Immature natural killer cell (primary cell): ENCODE results near the gene CEBPG. TPM values are rescaled to one million over a fixed set of nuclear protein-coding genes. Genes with fewer than 3 reads are reported as not detected.

Source experiments
- DNase-seq, 3 donors: peaks; one replicate each; pipeline ENCODE4 v3.0.0; 2022; ENCODE audit warnings: mixed read lengths in 1 of 3
- H3K27ac Mint-ChIP-seq, 6 donors: one replicate each; pipeline ENCODE4 v1.8.0; 2020; ENCODE audit warnings: mixed read lengths in 6 of 6, mild to moderate bottlenecking in 5 of 6, inconsistent platforms in 4 of 6, moderate library complexity in 3 of 6
- H3K27me3 Mint-ChIP-seq, 3 donors: one replicate each; pipeline ENCODE4 v1.8.0; 2020 to 2021; ENCODE audit warnings: low read depth in 3 of 3, mild to moderate bottlenecking in 3 of 3, mixed read lengths in 3 of 3, moderate library complexity in 3 of 3, inconsistent platforms in 1 of 3
- H3K36me3 Mint-ChIP-seq, 3 donors: one replicate each; pipeline ENCODE4 v1.8.0; 2020; ENCODE audit warnings: mixed read lengths in 3 of 3, inconsistent platforms in 2 of 3, mild to moderate bottlenecking in 2 of 3
- H3K4me1 Mint-ChIP-seq, 2 donors: one replicate each; pipeline ENCODE4 v1.8.0; 2020; ENCODE audit warnings: inconsistent platforms in 2 of 2, mild to moderate bottlenecking in 2 of 2, mixed read lengths in 2 of 2, moderate library complexity in 1 of 2
- H3K4me3 Mint-ChIP-seq, 5 donors: one replicate each; pipeline ENCODE4 v1.8.0; 2020; ENCODE audit warnings: mild to moderate bottlenecking in 5 of 5, mixed read lengths in 5 of 5, inconsistent platforms in 3 of 5, moderate library complexity in 3 of 5
- H3K9me3 Mint-ChIP-seq, 6 donors: one replicate each; pipeline ENCODE4 v1.8.0; 2020; ENCODE audit warnings: mild to moderate bottlenecking in 6 of 6, mixed read lengths in 6 of 6, inconsistent platforms in 4 of 6, moderate library complexity in 3 of 6
- polyA plus RNA-seq, 3 donors: library from polyadenylated mRNA; unstranded; fragments of 300-500 nt; fragmentation: Illumina TruSeq; gene quantifications; one replicate each; pipeline ENCODE4 v1.2.3, GENCODE V29; 2021

CEBPG gene
- polyA plus RNA-seq, 3 donors from 2014 or later = 7.4 to 14.8 (median 12.3) TPM

GRCh38 chr19:33343859-33344572 lies 29.5 kb upstream of the CEBPG start:
- H3K9me3 Mint-ChIP-seq = no peaks in the 10 kb centered on the region
- H3K27ac Mint-ChIP-seq = no peak overlapping the region
- H3K27me3 Mint-ChIP-seq = peaks cover 2 to 9% (median 5%) of the 10 kb centered on the region in 3 donors
- H3K4me1 Mint-ChIP-seq = no peaks in the 10 kb centered on the region
- H3K4me3 Mint-ChIP-seq = no peak overlapping the region
- DNase-seq = no peak
- H3K36me3 Mint-ChIP-seq = no peaks in the 10 kb centered on the region

GRCh38 chr19:33344573-33344925 lies 29.0 kb upstream of the CEBPG start:
- Mint-ChIP-seq H3K27ac (no peak overlapping the region), H3K36me3 (no peaks in the 10 kb centered on the region), H3K4me3 (no peak overlapping the region), H3K27me3 (peaks cover 2 to 9% (median 5%) of the 10 kb centered on the region in 3 donors), H3K4me1 (no peaks in the 10 kb centered on the region), H3K9me3 (no peaks in the 10 kb centered on the region)
- DNase-seq = no peak

- no peak overlapping the region for H3K4me3 Mint-ChIP-seq
- no peaks in the 10 kb centered on the region for H3K9me3 Mint-ChIP-seq
- no peaks in the 10 kb centered on the region for H3K4me1 Mint-ChIP-seq
- H3K36me3 Mint-ChIP-seq = no peaks in the 10 kb centered on the region
- H3K27ac Mint-ChIP-seq = no peak overlapping the region
- H3K27me3 Mint-ChIP-seq = peaks cover 4 to 10% (median 5%) of the 10 kb centered on the region in 3 donors
- DNase-seq = no peak
Observed at GRCh38 chr19:33345163-33345562, 28.3 kb upstream of the CEBPG start.

- no peak overlapping the region for H3K4me3 Mint-ChIP-seq
- no peaks in the 10 kb centered on the region for H3K4me1 Mint-ChIP-seq
- no peaks in the 10 kb centered on the region for H3K36me3 Mint-ChIP-seq
- no peaks in the 10 kb centered on the region for H3K9me3 Mint-ChIP-seq
- H3K27ac Mint-ChIP-seq = no peak overlapping the region
- peaks cover 2 to 11% (median 5%) of the 10 kb centered on the region in 3 donors for H3K27me3 Mint-ChIP-seq
- DNase-seq = no peak
Observed at GRCh38 chr19:33346665-33347064, 26.8 kb upstream of the CEBPG start.

GRCh38 chr19:33347300-33347699 lies 26.2 kb upstream of the CEBPG start:
- Mint-ChIP-seq H3K9me3 (no peaks in the 10 kb centered on the region), H3K27ac (no peak overlapping the region), H3K27me3 (peaks cover 2 to 11% (median 5%) of the 10 kb centered on the region in 3 donors), H3K4me3 (no peak overlapping the region), H3K4me1 (no peaks in the 10 kb centered on the region), H3K36me3 (no peaks in the 10 kb centered on the region)
- no peak for DNase-seq

- peaks cover 2 to 11% (median 5%) of the 10 kb centered on the region in 3 donors for H3K27me3 Mint-ChIP-seq
- no peak overlapping the region for H3K27ac Mint-ChIP-seq
- H3K4me1 Mint-ChIP-seq = no peaks in the 10 kb centered on the region
- no peaks in the 10 kb centered on the region for H3K9me3 Mint-ChIP-seq
- no peak overlapping the region for H3K4me3 Mint-ChIP-seq
- no peaks in the 10 kb centered on the region for H3K36me3 Mint-ChIP-seq
- no peak for DNase-seq
Observed at GRCh38 chr19:33348301-33349010, 25.1 kb upstream of the CEBPG start.

- Mint-ChIP-seq H3K4me1 (no peaks in the 10 kb centered on the region), H3K9me3 (peaks cover 0 to 1% (median 0%) of the 10 kb centered on the region in 6 donors), H3K27ac (no peak overlapping the region), H3K27me3 (peaks cover 2 to 10% (median 3%) of the 10 kb centered on the region in 3 donors), H3K36me3 (no peaks in the 10 kb centered on the region), H3K4me3 (no peak overlapping the region)
- no peak for DNase-seq
Observed at GRCh38 chr19:33349319-33350289, 23.9 kb upstream of the CEBPG start.

- peaks cover 0 to 4% (median 0%) of the 10 kb centered on the region in 6 donors for H3K9me3 Mint-ChIP-seq
- no peaks in the 10 kb centered on the region for H3K36me3 Mint-ChIP-seq
- H3K4me3 Mint-ChIP-seq = no peak overlapping the region
- DNase-seq = no peak
- no peak overlapping the region for H3K27ac Mint-ChIP-seq
- H3K27me3 Mint-ChIP-seq = peaks cover 0 to 6% (median 2%) of the 10 kb centered on the region in 3 donors
- H3K4me1 Mint-ChIP-seq = no peaks in the 10 kb centered on the region
Observed at GRCh38 chr19:33350538-33351309, 22.8 kb upstream of the CEBPG start.

GRCh38 chr19:33355535-33355934 lies 18.0 kb upstream of the CEBPG start:
- Mint-ChIP-seq H3K27ac (no peak overlapping the region), H3K4me3 (no peak overlapping the region), H3K9me3 (peaks cover 0 to 7% (median 1%) of the 10 kb centered on the region in 6 donors), H3K27me3 (peaks cover 2 to 4% (median 3%) of the 10 kb centered on the region in 3 donors), H3K36me3 (no peaks in the 10 kb centered on the region), H3K4me1 (no peaks in the 10 kb centered on the region)
- no peak for DNase-seq

- H3K4me3 Mint-ChIP-seq = no peak overlapping the region
- no peak for DNase-seq
- H3K36me3 Mint-ChIP-seq = no peaks in the 10 kb centered on the region
- H3K4me1 Mint-ChIP-seq = no peaks in the 10 kb centered on the region
- H3K9me3 Mint-ChIP-seq = peaks cover 0 to 7% (median 1%) of the 10 kb centered on the region in 6 donors
- H3K27ac Mint-ChIP-seq = no peak overlapping the region
- H3K27me3 Mint-ChIP-seq = peaks cover 2 to 4% (median 3%) of the 10 kb centered on the region in 3 donors
Observed at GRCh38 chr19:33357556-33357955, 16.0 kb upstream of the CEBPG start.

- H3K27ac Mint-ChIP-seq = no peak overlapping the region
Observed at GRCh38 chr19:33358408-33358807, 15.1 kb upstream of the CEBPG start.

GRCh38 chr19:33359581-33359980 lies 13.9 kb upstream of the CEBPG start:
- no peak overlapping the region for H3K27ac Mint-ChIP-seq

More at GRCh38 chr19:33358408-33358807, 15.1 kb upstream of the CEBPG start:
- no peak for DNase-seq
- Mint-ChIP-seq H3K4me1 (no peaks in the 10 kb centered on the region), H3K36me3 (no peaks in the 10 kb centered on the region), H3K27me3 (peaks cover 2 to 4% (median 3%) of the 10 kb centered on the region in 3 donors), H3K4me3 (no peak overlapping the region), H3K9me3 (peaks cover 0 to 7% (median 1%) of the 10 kb centered on the region in 6 donors)

More at GRCh38 chr19:33359581-33359980, 13.9 kb upstream of the CEBPG start:
- no peak for DNase-seq
- Mint-ChIP-seq H3K27me3 (peaks cover 2 to 4% (median 2%) of the 10 kb centered on the region in 3 donors), H3K36me3 (no peaks in the 10 kb centered on the region), H3K4me1 (no peaks in the 10 kb centered on the region), H3K4me3 (no peak overlapping the region), H3K9me3 (peaks cover 0 to 7% (median 1%) of the 10 kb centered on the region in 6 donors)
